22Rv1 (cell line): ENCODE measurements around the gene RSPH9.

Experiments used
- CTCF ChIP-seq: fragments of 450-650 bp; IDR thresholded peaks from 2 replicates; pipeline ENCODE4 v1.5.1; 2017; ENCODE audit warnings: mild to moderate bottlenecking
- ZFX ChIP-seq: fragments of 450-650 bp; IDR thresholded peaks from 2 replicates; pipeline ENCODE4 v1.6.1; 2017; ENCODE audit warnings: antibody characterized with exemption, borderline replicate concordance

DNA sequence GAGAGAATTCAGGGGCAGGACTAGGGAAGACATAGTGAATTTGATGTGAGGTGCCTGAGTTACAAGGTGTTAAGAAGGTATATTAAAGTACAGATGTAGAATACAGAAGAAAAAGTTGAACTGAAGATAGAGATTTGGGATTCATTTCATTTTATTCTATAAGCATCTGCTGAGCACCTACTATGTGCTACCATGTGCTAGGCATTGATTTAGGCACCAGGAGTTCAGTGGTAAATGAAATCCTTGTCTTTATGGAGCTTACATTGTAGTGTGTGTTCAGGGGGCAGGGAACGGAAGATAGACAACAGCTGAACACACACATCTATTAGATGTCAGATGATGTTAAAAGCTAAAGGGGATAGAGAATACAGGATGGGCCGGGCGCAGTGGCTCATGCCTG, 2.8 kb downstream of the RSPH9 start:
- TF ChIP-seq CTCF (no peak), ZFX (no peak)
